ENCODE results near the gene OVOL3. TPM values are rescaled to one million over a fixed set of nuclear protein-coding genes. Genes with fewer than 3 reads are reported as not detected.

The OVOL3 gene
- total and polyA plus RNA-seq, 7 donors = not detected

- H3K9me3 ChIP-seq = no peaks in the 10 kb centered on the region
- no peak overlapping the region for H3K4me3 ChIP-seq
- H3K36me3 ChIP-seq = no peaks in the 10 kb centered on the region
- WGBS, 2 donors = 90 to 97% methylated on average over 8 of the region's 8 CpGs
- H3K27me3 ChIP-seq = no peaks in the 10 kb centered on the region
- intact Hi-C loops (cut with DNase I) = no loop called here
- no peak for DNase-seq
- H3K4me1 ChIP-seq = no peaks in the 10 kb centered on the region
- no peak overlapping the region for H3K27ac ChIP-seq
- no peak for TF ChIP-seq POLR2A (IDR thresholded peaks at IDR 0.05)
- TF ChIP-seq CTCF (IDR thresholded peaks at IDR 0.05) = no peak
- TF ChIP-seq EP300 (IDR thresholded peaks at IDR 0.05) = no peak
- no peak for TF ChIP-seq POLR2AphosphoS5 (IDR thresholded peaks at IDR 0.05)
Observed at GRCh38 chr19:36072081-36072480, 38.9 kb upstream of the OVOL3 start.

- intact Hi-C loops (cut with DNase I) = no loop called here
- no peak overlapping the region for H3K4me3 ChIP-seq
- WGBS, 2 donors = 84 to 87% methylated on average over 10 of the region's 10 CpGs
Observed at GRCh38 chr19:36073121-36073876, 37.6 kb upstream of the OVOL3 start.

GRCh38 chr19:36079389-36079945, 31.5 kb upstream of the OVOL3 start:
- no peak for DNase-seq
- no peak for TF ChIP-seq POLR2AphosphoS5 (IDR thresholded peaks at IDR 0.05)
- TF ChIP-seq CTCF (IDR thresholded peaks at IDR 0.05) = no peak
- TF ChIP-seq POLR2A (IDR thresholded peaks at IDR 0.05) = no peak
- TF ChIP-seq EP300 (IDR thresholded peaks at IDR 0.05) = no peak
- Histone ChIP-seq H3K27ac (no peak overlapping the region), H3K4me3 (no peak overlapping the region), H3K9me3 (no peaks in the 10 kb centered on the region), H3K36me3 (no peaks in the 10 kb centered on the region), H3K4me1 (no peaks in the 10 kb centered on the region), H3K27me3 (no peaks in the 10 kb centered on the region)
- 95 to 96% methylated on average over 3 of the region's 3 CpGs for WGBS, 2 donors
- intact Hi-C loops (cut with DNase I) = no loop called here

More at GRCh38 chr19:36073121-36073876, 37.6 kb upstream of the OVOL3 start:
- TF ChIP-seq EP300 (IDR thresholded peaks at IDR 0.05) = no peak
- TF ChIP-seq POLR2A (IDR thresholded peaks at IDR 0.05) = no peak
- no peak for TF ChIP-seq POLR2AphosphoS5 (IDR thresholded peaks at IDR 0.05)
- TF ChIP-seq CTCF (IDR thresholded peaks at IDR 0.05) = no peak
- H3K9me3 ChIP-seq = no peaks in the 10 kb centered on the region
- DNase-seq = no peak
- H3K27me3 ChIP-seq = no peaks in the 10 kb centered on the region
- no peaks in the 10 kb centered on the region for H3K36me3 ChIP-seq
- no peak overlapping the region for H3K27ac ChIP-seq
- H3K4me1 ChIP-seq = no peaks in the 10 kb centered on the region

- H3K27me3 ChIP-seq = no peaks in the 10 kb centered on the region
- H3K36me3 ChIP-seq = no peaks in the 10 kb centered on the region
- no peak overlapping the region for H3K4me3 ChIP-seq
- DNase-seq = no peak
- intact Hi-C loops (cut with DNase I) = no loop called here
- 87 to 91% methylated on average over 3 of the region's 3 CpGs for WGBS, 2 donors
- TF ChIP-seq CTCF (IDR thresholded peaks at IDR 0.05) (no peak), POLR2A (IDR thresholded peaks at IDR 0.05) (no peak), POLR2AphosphoS5 (IDR thresholded peaks at IDR 0.05) (no peak), EP300 (IDR thresholded peaks at IDR 0.05) (no peak)
- no peak overlapping the region for H3K27ac ChIP-seq
- H3K9me3 ChIP-seq = no peaks in the 10 kb centered on the region
- no peaks in the 10 kb centered on the region for H3K4me1 ChIP-seq
Observed at GRCh38 chr19:36081385-36081784, 29.6 kb upstream of the OVOL3 start.

Data from sigmoid colon (tissue), 7 donors.